ENCODE data around the gene LRP6.

LRP6 gene

DNA sequence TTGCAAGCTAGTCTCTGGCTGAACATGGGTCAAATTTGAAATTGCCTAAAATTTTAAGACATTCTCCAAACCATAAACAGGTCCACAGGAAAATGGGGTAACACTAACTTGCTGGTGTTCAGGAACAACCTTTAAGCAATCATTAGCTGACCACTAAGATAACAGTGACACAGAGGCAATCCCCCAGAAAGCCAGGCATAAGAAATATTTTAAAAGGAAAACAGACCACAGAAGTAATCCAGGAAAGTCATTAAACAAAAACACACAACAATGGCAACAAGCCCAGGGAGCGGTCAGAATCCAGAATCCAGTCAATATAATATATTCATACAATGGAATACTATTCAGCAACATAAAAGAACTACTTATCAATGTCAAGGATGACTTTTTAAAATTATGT, 59.1 kb downstream of the LRP6 start:
- TF ChIP-seq, protein P1, sequence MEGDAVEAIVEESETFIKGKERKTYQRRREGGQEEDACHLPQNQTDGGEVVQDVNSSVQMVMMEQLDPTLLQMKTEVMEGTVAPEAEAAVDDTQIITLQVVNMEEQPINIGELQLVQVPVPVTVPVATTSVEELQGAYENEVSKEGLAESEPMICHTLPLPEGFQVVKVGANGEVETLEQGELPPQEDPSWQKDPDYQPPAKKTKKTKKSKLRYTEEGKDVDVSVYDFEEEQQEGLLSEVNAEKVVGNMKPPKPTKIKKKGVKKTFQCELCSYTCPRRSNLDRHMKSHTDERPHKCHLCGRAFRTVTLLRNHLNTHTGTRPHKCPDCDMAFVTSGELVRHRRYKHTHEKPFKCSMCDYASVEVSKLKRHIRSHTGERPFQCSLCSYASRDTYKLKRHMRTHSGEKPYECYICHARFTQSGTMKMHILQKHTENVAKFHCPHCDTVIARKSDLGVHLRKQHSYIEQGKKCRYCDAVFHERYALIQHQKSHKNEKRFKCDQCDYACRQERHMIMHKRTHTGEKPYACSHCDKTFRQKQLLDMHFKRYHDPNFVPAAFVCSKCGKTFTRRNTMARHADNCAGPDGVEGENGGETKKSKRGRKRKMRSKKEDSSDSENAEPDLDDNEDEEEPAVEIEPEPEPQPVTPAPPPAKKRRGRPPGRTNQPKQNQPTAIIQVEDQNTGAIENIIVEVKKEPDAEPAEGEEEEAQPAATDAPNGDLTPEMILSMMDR (IDR thresholded peaks at IDR 0.05; ENCODE audit: insufficient read depth, low read depth, low read length, missing control alignments) = no peak
- H3K4me3 ChIP-seq (ENCODE audit: low read length) = no peak overlapping the region
- DNase-seq (ENCODE audit: low read depth) = no peak

DNA sequence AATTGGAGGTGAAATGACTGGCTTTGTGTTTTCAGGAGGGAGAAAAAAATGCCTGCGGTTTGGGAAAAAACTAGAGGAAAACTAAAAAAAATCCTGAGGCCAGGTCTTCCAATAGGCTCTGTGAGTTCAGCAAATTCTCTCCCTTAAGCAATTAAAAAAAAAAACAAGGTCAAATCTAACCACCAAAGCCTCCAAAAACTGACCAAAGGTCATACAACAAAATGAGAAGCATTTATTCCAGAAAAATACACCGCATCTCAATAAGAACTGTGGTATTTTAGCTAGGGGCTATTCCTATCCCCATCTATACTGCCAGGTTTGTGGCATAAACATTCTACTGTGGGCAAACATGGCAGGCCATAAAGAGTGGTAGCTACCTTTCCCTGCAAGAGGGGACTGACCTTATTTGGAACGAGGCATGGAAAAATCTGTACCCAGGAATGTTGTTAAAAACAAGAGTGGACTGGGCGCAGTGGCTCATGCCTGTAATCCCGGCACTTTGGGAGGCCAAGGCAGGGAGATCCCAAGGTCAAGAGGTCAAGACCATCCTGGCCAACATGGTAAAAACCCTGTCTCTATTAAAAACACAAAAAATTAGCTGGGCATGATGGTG, 60.0 kb downstream of the LRP6 start:
- no peak for DNase-seq (ENCODE audit: low read depth)
- H3K4me3 ChIP-seq (ENCODE audit: low read length) = no peak overlapping the region
- TF ChIP-seq, protein P1 (IDR thresholded peaks at IDR 0.05; ENCODE audit: insufficient read depth, low read depth, low read length, missing control alignments) = no peak

DNA sequence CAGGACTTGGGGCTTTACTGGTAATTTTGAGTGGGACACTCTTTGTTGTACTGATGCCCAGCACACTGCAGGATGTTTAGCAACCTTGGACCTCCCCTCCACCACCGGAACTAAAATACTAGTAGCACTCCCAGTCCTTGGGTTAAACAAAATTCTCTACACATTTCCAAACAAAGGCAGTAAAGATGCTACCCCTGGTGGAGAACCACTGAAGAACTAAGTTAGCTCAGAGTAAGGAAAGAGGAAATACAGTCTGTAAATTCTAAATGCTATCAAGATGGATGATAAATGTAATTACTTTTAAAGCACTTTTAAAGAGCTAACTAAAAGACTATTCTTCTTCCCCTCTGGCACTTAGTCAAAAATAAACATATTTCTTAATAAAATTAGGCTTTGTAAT, 64.1 kb downstream of the LRP6 start:
- H3K4me3 ChIP-seq (ENCODE audit: low read length) = no peak overlapping the region
- TF ChIP-seq, protein P1 (IDR thresholded peaks at IDR 0.05; ENCODE audit: insufficient read depth, low read depth, low read length, missing control alignments) = no peak
- DNase-seq (ENCODE audit: low read depth) = no peak

DNA sequence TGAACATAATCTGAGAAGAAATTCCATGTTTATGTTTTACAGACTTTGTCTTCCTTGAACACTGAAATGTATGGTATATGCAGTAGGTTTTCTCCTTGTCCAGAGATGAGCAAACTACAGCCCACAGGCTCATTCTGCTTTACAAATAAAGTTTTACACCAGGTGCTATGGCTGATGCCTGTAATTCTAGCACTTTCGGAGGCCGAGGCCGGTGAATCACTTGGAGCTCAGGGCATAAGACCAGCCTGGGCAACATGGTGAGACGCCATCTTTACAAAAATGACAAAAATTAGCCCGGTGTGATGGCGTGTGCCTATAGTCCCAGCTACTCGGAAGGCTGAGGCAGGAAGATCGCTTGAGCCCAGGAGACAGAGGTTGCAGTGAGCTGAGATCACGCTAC, 64.7 kb downstream of the LRP6 start:
- no peak for DNase-seq (ENCODE audit: low read depth)
- TF ChIP-seq, protein P1 (IDR thresholded peaks at IDR 0.05; ENCODE audit: insufficient read depth, low read depth, low read length, missing control alignments) = no peak
- no peak overlapping the region for H3K4me3 ChIP-seq (ENCODE audit: low read length)

DNA sequence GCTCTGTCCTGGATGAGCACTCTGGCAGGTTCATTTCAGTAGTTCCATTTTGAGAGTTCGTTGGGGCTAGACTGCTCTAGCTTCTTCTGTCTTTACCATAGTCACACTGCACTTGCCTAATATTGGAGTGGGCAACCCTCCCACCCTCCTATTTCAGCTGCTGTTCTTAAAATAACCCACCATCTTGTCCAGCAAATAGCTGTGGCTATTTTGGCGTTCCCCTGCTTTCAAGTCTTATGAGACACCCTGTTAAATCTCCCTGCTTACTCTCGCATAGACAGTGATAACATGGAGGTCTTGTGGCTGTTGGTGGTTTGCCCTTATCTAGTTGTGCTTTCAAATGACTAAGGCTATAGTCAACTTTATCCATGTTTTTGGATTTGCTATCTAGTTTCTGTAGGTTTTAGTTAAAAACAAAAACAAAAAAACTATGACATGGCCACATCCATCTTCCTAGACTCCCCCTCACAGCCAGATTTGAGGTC, 65.5 kb downstream of the LRP6 start:
- TF ChIP-seq, protein P1 (IDR thresholded peaks at IDR 0.05; ENCODE audit: insufficient read depth, low read depth, low read length, missing control alignments) = no peak
- H3K4me3 ChIP-seq (ENCODE audit: low read length) = no peak overlapping the region
- DNase-seq (ENCODE audit: low read depth) = no peak

DNA sequence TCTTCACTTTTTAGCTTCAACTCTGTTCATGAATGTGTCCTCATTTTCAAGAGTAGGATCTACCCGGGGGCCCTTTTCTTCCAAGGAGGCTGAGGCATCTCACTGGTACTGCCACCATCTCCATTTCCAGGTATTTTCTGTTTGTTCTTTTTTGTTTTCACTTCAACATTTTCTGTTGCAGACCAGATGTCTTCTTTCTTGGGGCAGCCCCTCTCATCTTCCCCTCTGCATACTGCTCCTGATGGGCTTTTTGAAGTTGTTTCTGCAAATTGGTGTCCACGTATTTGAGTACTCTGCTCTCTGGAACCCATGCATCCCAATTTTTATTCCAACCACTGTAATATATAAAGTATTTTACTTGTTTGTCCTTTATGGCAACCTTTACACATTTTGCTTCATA, 66.5 kb downstream of the LRP6 start:
- no peak for DNase-seq (ENCODE audit: low read depth)
- TF ChIP-seq, protein P1 (IDR thresholded peaks at IDR 0.05; ENCODE audit: insufficient read depth, low read depth, low read length, missing control alignments) = no peak
- no peak overlapping the region for H3K4me3 ChIP-seq (ENCODE audit: low read length)

DNA sequence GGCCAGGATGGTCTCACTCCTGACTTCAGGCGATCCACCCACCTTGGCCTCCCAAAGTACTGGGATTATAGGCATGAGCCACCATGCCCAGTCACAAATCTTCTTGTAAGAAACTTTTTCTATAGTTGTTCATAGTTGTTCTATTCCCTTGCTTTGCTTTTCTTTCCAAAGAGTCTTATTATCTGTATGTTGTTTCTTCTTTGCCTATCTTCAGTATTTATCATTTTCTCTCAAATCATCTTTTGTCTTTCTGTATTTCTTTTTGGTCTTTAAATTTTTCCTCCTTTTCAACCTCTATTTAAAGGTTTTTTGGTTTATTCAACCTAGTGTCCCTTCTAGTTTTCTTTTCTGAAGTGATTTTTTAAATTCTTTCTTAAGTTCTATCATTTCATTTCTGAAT, 68.7 kb downstream of the LRP6 start:
- H3K4me3 ChIP-seq (ENCODE audit: low read length) = no peak overlapping the region
- TF ChIP-seq, protein P1 (IDR thresholded peaks at IDR 0.05; ENCODE audit: insufficient read depth, low read depth, low read length, missing control alignments) = no peak
- no peak for DNase-seq (ENCODE audit: low read depth)

All from epithelial cell of esophagus (primary cell).